Psoas muscle (tissue), 8 donors: Measurements from ENCODE around the gene ARHGEF16. TPM values are rescaled to one million over a fixed set of nuclear protein-coding genes. Genes with fewer than 3 reads are reported as not detected.

ENCODE experiments used
- ATAC-seq, 4 donors: fragments of 200-7000 bp; cut with Tn5 transposase; one replicate each; pipeline ENCODE4 v1.9.1; 2020; ENCODE audit warnings: moderate library complexity in 3 of 4, mild to moderate bottlenecking in 2 of 4
- DNase-seq, 2 donors: peaks; one replicate each; pipeline ENCODE4 v3.0.0-alpha.2; 2020
- H3K27ac ChIP-seq: fragments of 200-600 bp; one replicate; pipeline ENCODE4 v1.8.0; 2022
- H3K27me3 ChIP-seq, 3 donors: fragments of 200-600 bp in 1 of 3; one replicate each; pipeline versions ENCODE4 v1.6.1 to v1.8.0; 2013 to 2022; ENCODE audit warnings: low read length in 2 of 3, mild to moderate bottlenecking in 2 of 3, moderate library complexity in 1 of 3; ENCODE audit not compliant: insufficient read depth in 3 of 3
- H3K36me3 ChIP-seq, 2 donors: fragments of 200-600 bp in 1 of 2; one replicate each; pipeline versions ENCODE4 v1.6.1 to v1.8.0; 2013 to 2022; ENCODE audit warnings: low read depth in 1 of 2, mild to moderate bottlenecking in 1 of 2, moderate library complexity in 1 of 2; ENCODE audit not compliant: insufficient read depth in 1 of 2
- H3K4me1 ChIP-seq: fragments of 200-600 bp; one replicate; pipeline ENCODE4 v1.8.0; 2022
- H3K4me3 ChIP-seq: fragments of 200-600 bp; one replicate; pipeline ENCODE4 v1.8.0; 2022; ENCODE audit warnings: mild to moderate bottlenecking
- H3K9me3 ChIP-seq: fragments of 200-600 bp; one replicate; pipeline ENCODE4 v1.8.0; 2022
- WGBS, 3 donors: extraction: QIAGEN DNeasy Blood & Tissue Kit; methylation state at CpG; one replicate each; pipeline versions ENCODE4 v1.1.6 to v1.1.7; 2013; 5-methylcytosine and 5-hydroxymethylcytosine counted together
- intact Hi-C, 2 donors: fragments of 100-400 bp; cut with DNase I; formaldehyde crosslinking; loops; one replicate each; pipeline versions ENCODE4 v1.11.0 to v1.14.2; 2022
- polyA plus RNA-seq, 3 donors: library from polyadenylated mRNA; stranded (reverse); fragments of 200-250 nt; gene quantifications; one replicate each; pipeline ENCODE4 v1.2.3, GENCODE V29; 2013
- total RNA-seq, 4 donors: library from RNA; stranded (reverse); fragmentation: NEBNext Ultra II Directional in 2 of 4; extraction: Animal tissue kit (Norgen Biotek cat#: 25700) in 2 of 4; gene quantifications; one replicate each; pipeline versions ENCODE4 v1.2.1 to v1.2.4, GENCODE V29; 2021 to 2023
- TF ChIP-seq, protein P1 (sequence below): fragments of 200-600 bp; IDR thresholded peaks from one replicate; pipeline ENCODE4 v1.8.0; 2022; ENCODE audit warnings: antibody characterized with exemption
- donor health status: healthy with polysubstance abuse.
- donor health status: DM: no; HTN: no; CAD: no; lungs with moderate emphysema.
- donor health status: Bipolar disorder and iron deficiency.
- donor health status: healthy.
- donor health status: DM: yes; HTN: yes; CAD: no.
- donor health status: DM: no; HTN: no; CAD: no.
- donor health status: DM: no; HTN: no; CAD: no.
- donor health status: DM: yes; HTN: yes; CAD: no.

Gene ARHGEF16
- total and polyA plus RNA-seq, 7 donors = 0.29 to 0.56 (median 0.51) TPM

DNA sequence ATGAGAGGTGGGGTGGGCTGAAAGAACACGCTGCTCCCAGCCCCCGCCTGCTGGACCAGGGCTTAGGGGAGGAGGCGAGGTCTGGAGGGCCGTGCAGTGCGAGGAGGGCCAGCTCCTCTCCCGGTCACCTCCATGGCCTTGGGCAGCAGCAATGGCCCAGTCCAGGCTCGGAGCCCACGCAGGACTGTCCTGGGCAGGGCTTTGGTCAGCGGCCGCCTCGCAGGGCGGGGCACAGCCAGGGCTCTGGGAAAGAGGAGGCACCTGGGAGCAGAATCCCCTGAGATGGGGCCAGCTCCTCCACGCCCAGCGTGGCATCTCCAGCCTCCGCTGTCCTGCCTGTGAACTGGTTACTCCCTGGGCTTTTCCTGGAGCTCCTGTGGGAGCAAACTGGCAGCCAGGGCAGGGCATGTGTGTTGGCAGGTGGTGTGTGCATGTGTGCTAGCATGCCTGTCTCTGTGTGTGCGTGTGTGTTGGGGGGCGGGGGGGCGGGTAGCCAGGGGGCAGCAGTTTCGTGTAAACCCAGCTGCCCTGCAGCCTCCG lies 27.4 kb downstream of the ARHGEF16 start:
- Histone ChIP-seq H3K4me1 (no peaks in the 10 kb centered on the region), H3K9me3 (no peaks in the 10 kb centered on the region), H3K27ac (no peak overlapping the region), H3K36me3 (no peaks in the 10 kb centered on the region), H3K27me3 (peaks cover 0 to 7% (median 0%) of the 10 kb centered on the region in 3 donors), H3K4me3 (no peak overlapping the region)
- WGBS, 3 donors = 59 to 71% (median 59%) methylated on average over 15 to 20 of the region's 20 CpGs
- TF ChIP-seq, protein P1, sequence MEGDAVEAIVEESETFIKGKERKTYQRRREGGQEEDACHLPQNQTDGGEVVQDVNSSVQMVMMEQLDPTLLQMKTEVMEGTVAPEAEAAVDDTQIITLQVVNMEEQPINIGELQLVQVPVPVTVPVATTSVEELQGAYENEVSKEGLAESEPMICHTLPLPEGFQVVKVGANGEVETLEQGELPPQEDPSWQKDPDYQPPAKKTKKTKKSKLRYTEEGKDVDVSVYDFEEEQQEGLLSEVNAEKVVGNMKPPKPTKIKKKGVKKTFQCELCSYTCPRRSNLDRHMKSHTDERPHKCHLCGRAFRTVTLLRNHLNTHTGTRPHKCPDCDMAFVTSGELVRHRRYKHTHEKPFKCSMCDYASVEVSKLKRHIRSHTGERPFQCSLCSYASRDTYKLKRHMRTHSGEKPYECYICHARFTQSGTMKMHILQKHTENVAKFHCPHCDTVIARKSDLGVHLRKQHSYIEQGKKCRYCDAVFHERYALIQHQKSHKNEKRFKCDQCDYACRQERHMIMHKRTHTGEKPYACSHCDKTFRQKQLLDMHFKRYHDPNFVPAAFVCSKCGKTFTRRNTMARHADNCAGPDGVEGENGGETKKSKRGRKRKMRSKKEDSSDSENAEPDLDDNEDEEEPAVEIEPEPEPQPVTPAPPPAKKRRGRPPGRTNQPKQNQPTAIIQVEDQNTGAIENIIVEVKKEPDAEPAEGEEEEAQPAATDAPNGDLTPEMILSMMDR = no peak
- ATAC-seq = no peak
- intact Hi-C loops = no loop called here
- DNase-seq = no peak

DNA sequence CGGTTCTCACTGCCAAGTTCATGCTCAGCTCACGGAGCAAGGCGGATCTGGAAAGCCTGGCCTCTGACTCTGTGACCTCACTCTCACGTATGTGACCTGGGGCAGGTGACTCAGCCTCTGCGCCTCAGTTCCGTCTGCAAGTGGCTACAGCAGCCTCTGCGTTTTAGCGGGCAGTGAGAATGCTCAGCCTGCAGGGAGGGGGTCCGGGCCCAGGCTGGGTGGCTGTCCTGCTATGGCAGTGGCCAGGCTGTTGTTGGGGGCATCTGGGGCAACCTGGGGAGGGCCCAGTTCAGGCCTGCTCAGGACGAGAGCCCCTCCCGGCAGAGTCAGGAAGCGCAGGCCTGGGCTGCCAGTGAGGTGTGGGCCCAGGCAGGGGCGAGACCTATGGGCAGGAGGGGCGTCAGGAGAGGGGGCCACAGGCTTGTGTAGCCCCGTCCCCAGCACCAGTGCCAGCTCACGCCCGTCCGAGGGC lies 27.9 kb downstream of the ARHGEF16 start:
- Histone ChIP-seq H3K27ac (no peak overlapping the region), H3K27me3 (peaks cover 0 to 7% (median 0%) of the 10 kb centered on the region in 3 donors), H3K9me3 (no peaks in the 10 kb centered on the region), H3K4me3 (no peak overlapping the region), H3K4me1 (no peaks in the 10 kb centered on the region), H3K36me3 (no peaks in the 10 kb centered on the region)
- DNase-seq (no peak), ATAC-seq (no peak)
- TF ChIP-seq, protein P1 = no peak
- 65 to 79% (median 71%) methylated on average over 11 to 18 of the region's 18 CpGs for WGBS, 3 donors
- intact Hi-C loops = no loop called here

DNA sequence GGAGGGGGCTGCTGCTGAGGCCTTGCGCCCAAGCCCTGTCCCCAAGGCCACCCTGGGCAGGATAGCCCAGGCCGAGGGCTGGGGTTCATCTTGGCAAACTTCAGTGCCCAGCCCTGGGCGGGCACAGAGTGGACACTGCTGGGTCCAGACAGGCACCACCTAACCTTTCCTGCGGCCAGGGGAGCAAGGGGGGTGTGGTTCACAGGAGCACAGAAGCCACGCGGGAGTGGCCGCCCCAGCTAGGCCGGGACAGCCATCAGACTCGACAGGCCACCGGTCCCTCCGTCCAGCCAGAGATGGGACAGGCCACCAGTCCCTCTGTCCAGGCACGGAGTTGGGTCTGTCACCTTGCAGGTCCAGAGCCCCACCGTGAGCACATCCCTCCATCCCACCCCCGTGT lies 28.9 kb downstream of the ARHGEF16 start:
- Histone ChIP-seq H3K4me1 (no peaks in the 10 kb centered on the region), H3K36me3 (no peaks in the 10 kb centered on the region), H3K27me3 (peaks cover 0 to 7% (median 2%) of the 10 kb centered on the region in 3 donors), H3K4me3 (no peak overlapping the region), H3K27ac (no peak overlapping the region), H3K9me3 (no peaks in the 10 kb centered on the region)
- no peak for ATAC-seq
- intact Hi-C loops = no loop called here
- no peak for DNase-seq
- 72 to 77% (median 75%) methylated on average over 14 of the region's 14 CpGs for WGBS, 3 donors
- TF ChIP-seq, protein P1 = no peak

DNA sequence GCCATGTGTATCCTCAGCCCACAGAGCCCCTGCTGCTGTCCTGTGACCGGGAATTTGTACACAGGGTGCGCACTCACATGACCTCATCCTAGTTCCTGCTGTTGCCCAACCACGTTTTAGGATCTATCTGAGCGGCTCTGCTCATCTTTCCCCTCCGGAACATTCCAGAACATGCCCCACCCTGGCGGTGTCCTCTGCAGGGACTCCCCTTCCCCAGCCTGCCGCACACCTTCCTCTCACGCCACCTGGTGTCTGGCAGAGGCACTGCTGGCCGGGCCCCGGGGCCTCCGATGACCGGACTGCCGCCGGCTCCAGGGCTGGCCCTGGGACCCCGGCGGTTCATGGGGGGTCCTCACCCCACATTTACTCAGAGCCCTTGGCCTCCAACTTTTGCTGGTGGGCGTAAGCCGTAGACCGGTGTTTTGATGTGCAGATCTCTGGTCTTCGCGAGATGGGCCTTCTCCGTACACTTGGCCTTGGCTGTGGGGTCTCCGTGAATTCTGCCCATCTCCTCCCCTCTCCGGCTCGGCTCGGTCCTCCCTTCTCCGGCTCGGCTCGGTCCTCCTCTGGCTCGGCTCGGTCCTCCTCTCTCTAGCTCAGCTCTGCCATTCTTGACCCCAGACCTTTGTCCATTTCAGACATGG lies 29.5 kb downstream of the ARHGEF16 start:
- ATAC-seq (peak; percentile 68 to 87 (median 76)), DNase-seq (peak; percentile 44 to 71)
- intact Hi-C loops = loop anchor here (1.0 to 2.0 kb wide), 2 partner anchors 31 kb away; no protein-coding TSS in a partner anchor
- whole genome bisulfite sequencing, 3 donors = 29 to 38% (median 36%) methylated on average over 27 to 31 of the region's 31 CpGs
- TF ChIP-seq, protein P1 = peak; percentile 84
- H3K27me3 ChIP-seq = peaks cover 0 to 7% (median 2%) of the 10 kb centered on the region in 3 donors
- no peak overlapping the region for H3K4me3 ChIP-seq
- no peaks in the 10 kb centered on the region for H3K9me3 ChIP-seq
- no peak overlapping the region for H3K27ac ChIP-seq
- H3K36me3 ChIP-seq = no peaks in the 10 kb centered on the region
- no peaks in the 10 kb centered on the region for H3K4me1 ChIP-seq
